HG02884 (cell line): ENCODE results near the gene OTOF.

Experiments used
- ATAC-seq: cut with Tn5 transposase; IDR thresholded peaks from one replicate; pipeline ENCODE4 v1.9.1; 2021; ENCODE audit warnings: mild to moderate bottlenecking, moderate library complexity; ENCODE audit not compliant: unreplicated experiment

OTOF gene

GRCh38 chr2:26477911-26478253, at the start of gene OTOF:
TSS of gene OTOF (minus strand) at chr2:26478124.
- no peak for ATAC-seq

- no peak for ATAC-seq
These were observed 48.7 kb upstream of the OTOF start for GRCh38 chr2:26526589-26526988.

- ATAC-seq = no peak
These were observed 48.2 kb upstream of the OTOF start for GRCh38 chr2:26526105-26526504.

- no peak for ATAC-seq
These were observed 45.8 kb upstream of the OTOF start for GRCh38 chr2:26523750-26524149.

GRCh38 chr2:26522751-26523171, 44.8 kb upstream of the OTOF start:
- no peak for ATAC-seq

- ATAC-seq = no peak
These were observed 44.4 kb upstream of the OTOF start for GRCh38 chr2:26522325-26522724.

GRCh38 chr2:26521913-26522180, 43.9 kb upstream of the OTOF start:
- ATAC-seq = no peak

- no peak for ATAC-seq
These were observed 43.4 kb upstream of the OTOF start for GRCh38 chr2:26521054-26521912.

GRCh38 chr2:26520148-26520449, 42.2 kb upstream of the OTOF start:
- ATAC-seq = no peak

GRCh38 chr2:26519396-26520147, 41.6 kb upstream of the OTOF start:
- ATAC-seq = no peak

- no peak for ATAC-seq
These were observed 38.9 kb upstream of the OTOF start for GRCh38 chr2:26516781-26517180.

GRCh38 chr2:26516246-26516645, 38.3 kb upstream of the OTOF start:
- ATAC-seq = no peak

GRCh38 chr2:26515771-26516170, 37.8 kb upstream of the OTOF start:
- ATAC-seq = no peak

GRCh38 chr2:26514045-26514444, 36.1 kb upstream of the OTOF start:
- no peak for ATAC-seq

GRCh38 chr2:26513261-26513660, 35.3 kb upstream of the OTOF start:
- ATAC-seq = no peak

GRCh38 chr2:26511466-26511865, 33.5 kb upstream of the OTOF start:
- no peak for ATAC-seq

GRCh38 chr2:26510344-26510973, 32.5 kb upstream of the OTOF start:
- ATAC-seq = no peak

- no peak for ATAC-seq
These were observed 31.2 kb upstream of the OTOF start for GRCh38 chr2:26509141-26509540.

- ATAC-seq = no peak
These were observed 30.0 kb upstream of the OTOF start for GRCh38 chr2:26507932-26508331.

- ATAC-seq = no peak
These were observed 29.2 kb upstream of the OTOF start for GRCh38 chr2:26507088-26507487.

- no peak for ATAC-seq
These were observed 28.4 kb upstream of the OTOF start for GRCh38 chr2:26506279-26506678.

GRCh38 chr2:26504002-26504401, 26.1 kb upstream of the OTOF start:
- no peak for ATAC-seq
